ENCODE data around the gene CDH26. TPM values are rescaled to one million over a fixed set of nuclear protein-coding genes. Genes with fewer than 3 reads are reported as not detected.

CDH26 gene
- total and polyA plus RNA-seq, 9 donors = 0.12 to 0.84 (median 0.41) TPM

- Histone ChIP-seq H3K27ac (no peak overlapping the region), H3K4me1 (ENCODE audit: insufficient read depth) (no peaks in the 10 kb centered on the region), H3K4me3 (no peak overlapping the region), H3K9me3 (no peaks in the 10 kb centered on the region), H3K27me3 (no peaks in the 10 kb centered on the region), H3K36me3 (no peaks in the 10 kb centered on the region)
- 52 to 62% (median 61%) methylated on average over 1 of the region's 1 CpG for WGBS, 3 donors
- no peak for DNase-seq
- no peak for TF ChIP-seq POLR2A (IDR thresholded peaks at IDR 0.05)
- TF ChIP-seq CTCF (IDR thresholded peaks at IDR 0.05) = no peak
- TF ChIP-seq EP300 (IDR thresholded peaks at IDR 0.05) = no peak
- intact Hi-C loops (cut with DNase I) = no loop called here
Measured at GRCh38 chr20:60021104-60021503, 62.9 kb downstream of the CDH26 start.

GRCh38 chr20:60022849-60023248 is 64.6 kb downstream of the CDH26 start:
- no peak for DNase-seq
- Histone ChIP-seq H3K27me3 (no peaks in the 10 kb centered on the region), H3K9me3 (no peaks in the 10 kb centered on the region), H3K4me3 (no peak overlapping the region), H3K27ac (no peak overlapping the region), H3K36me3 (no peaks in the 10 kb centered on the region), H3K4me1 (ENCODE audit: insufficient read depth) (no peaks in the 10 kb centered on the region)
- WGBS, 3 donors = 83 to 84% (median 83%) methylated on average over 1 of the region's 1 CpG
- TF ChIP-seq EP300 (IDR thresholded peaks at IDR 0.05) (no peak), POLR2A (IDR thresholded peaks at IDR 0.05) (no peak), CTCF (IDR thresholded peaks at IDR 0.05) (no peak)
- intact Hi-C loops (cut with DNase I) = no loop called here

- 41 to 64% (median 52%) methylated on average over 3 of the region's 3 CpGs for WGBS, 3 donors
- Histone ChIP-seq H3K27me3 (no peaks in the 10 kb centered on the region), H3K4me3 (no peak overlapping the region), H3K27ac (no peak overlapping the region), H3K9me3 (no peaks in the 10 kb centered on the region), H3K36me3 (no peaks in the 10 kb centered on the region), H3K4me1 (ENCODE audit: insufficient read depth) (no peaks in the 10 kb centered on the region)
- intact Hi-C loops (cut with DNase I) = no loop called here
- no peak for DNase-seq
- TF ChIP-seq EP300 (IDR thresholded peaks at IDR 0.05) (no peak), POLR2A (IDR thresholded peaks at IDR 0.05) (no peak), CTCF (IDR thresholded peaks at IDR 0.05) (no peak)
Measured at GRCh38 chr20:60024245-60024644, 66.0 kb downstream of the CDH26 start.

- H3K4me1 ChIP-seq (ENCODE audit: insufficient read depth) = no peaks in the 10 kb centered on the region
- no peaks in the 10 kb centered on the region for H3K27me3 ChIP-seq
- 51 to 60% (median 59%) methylated on average over 5 of the region's 5 CpGs for WGBS, 3 donors
- TF ChIP-seq POLR2A (IDR thresholded peaks at IDR 0.05) (no peak), CTCF (IDR thresholded peaks at IDR 0.05) (no peak), EP300 (IDR thresholded peaks at IDR 0.05) (no peak)
- no peak overlapping the region for H3K27ac ChIP-seq
- no peaks in the 10 kb centered on the region for H3K9me3 ChIP-seq
- intact Hi-C loops (cut with DNase I) = no loop called here
- H3K4me3 ChIP-seq = no peak overlapping the region
- no peaks in the 10 kb centered on the region for H3K36me3 ChIP-seq
- DNase-seq = no peak
Measured at GRCh38 chr20:60024801-60025200, 66.6 kb downstream of the CDH26 start.

- Histone ChIP-seq H3K27me3 (no peaks in the 10 kb centered on the region), H3K36me3 (no peaks in the 10 kb centered on the region), H3K4me3 (no peak overlapping the region), H3K27ac (no peak overlapping the region), H3K9me3 (no peaks in the 10 kb centered on the region), H3K4me1 (ENCODE audit: insufficient read depth) (no peaks in the 10 kb centered on the region)
- TF ChIP-seq CTCF (IDR thresholded peaks at IDR 0.05) (no peak), EP300 (IDR thresholded peaks at IDR 0.05) (no peak), POLR2A (IDR thresholded peaks at IDR 0.05) (no peak)
- WGBS, 3 donors = 79 to 86% (median 84%) methylated on average over 4 of the region's 4 CpGs
- no peak for DNase-seq
- intact Hi-C loops (cut with DNase I) = no loop called here
Measured at GRCh38 chr20:60026010-60026409, 67.8 kb downstream of the CDH26 start.

Data from ovary (tissue), 9 donors.